ENCODE data around the gene ATP7A.
A peak's percentile ranks its signal among the peaks of the same experiment; 100 is the strongest.
"Not testable (repeated sequence)": the region's sequence is repeated elsewhere in the genome, so short reads cannot be mapped to it uniquely, and the experiment has no call there.

The ATP7A gene

GRCh38 chrX:77910108-77910840 lies at the start of gene ATP7A:
TSS of gene ATP7A (plus strand) at chrX:77910693. CDS start at chrX:77971642, 60,949 bp downstream.
- peak; percentile 65 for TF ChIP-seq CTCF (IDR thresholded peaks at IDR 0.05; ENCODE audit: borderline replicate concordance, insufficient read depth, low read depth, low read length)
- H3K4me3 ChIP-seq (ENCODE audit: low read depth, low read length) = peak within 1 kb of the TSS; percentile 65

GRCh38 chrX:77875372-77875771 lies 35.1 kb upstream of the ATP7A start:
- TF ChIP-seq CTCF (IDR thresholded peaks at IDR 0.05; ENCODE audit: borderline replicate concordance, insufficient read depth, low read depth, low read length) = no peak
- no peak overlapping the region for H3K4me3 ChIP-seq (ENCODE audit: low read depth, low read length)

GRCh38 chrX:77881418-77881817 lies 29.1 kb upstream of the ATP7A start:
- not testable (repeated sequence) for H3K4me3 ChIP-seq (ENCODE audit: low read depth, low read length)

GRCh38 chrX:77892887-77893286 lies 17.6 kb upstream of the ATP7A start:
- no peak overlapping the region for H3K4me3 ChIP-seq (ENCODE audit: low read depth, low read length)
- no peak for TF ChIP-seq CTCF (IDR thresholded peaks at IDR 0.05; ENCODE audit: borderline replicate concordance, insufficient read depth, low read depth, low read length)

DNA sequence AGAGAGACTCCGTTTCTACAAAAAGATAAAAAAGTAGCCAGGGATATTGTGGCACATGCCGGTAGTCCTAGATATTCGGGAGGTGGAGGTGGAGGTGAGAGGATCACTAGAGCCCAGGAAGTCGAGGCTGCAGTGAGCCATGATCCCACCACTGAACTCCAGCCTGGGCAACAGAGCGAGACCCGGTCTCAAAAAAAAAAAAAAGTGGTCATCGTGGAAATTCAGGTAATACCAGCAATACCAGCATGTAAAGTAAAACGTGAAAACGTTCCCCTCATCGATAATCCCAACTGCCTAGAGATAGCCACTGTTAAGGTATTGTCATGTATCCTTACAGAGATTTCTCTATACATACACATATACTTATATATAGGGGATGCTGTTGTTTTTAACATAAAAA lies 16.8 kb upstream of the ATP7A start:
- H3K4me3 ChIP-seq (ENCODE audit: low read depth, low read length) = no peak overlapping the region
- TF ChIP-seq CTCF (IDR thresholded peaks at IDR 0.05; ENCODE audit: borderline replicate concordance, insufficient read depth, low read depth, low read length) = no peak

- peak within 1 kb of the TSS; percentile 79 for H3K4me3 ChIP-seq (ENCODE audit: low read depth, low read length)
- TF ChIP-seq CTCF (IDR thresholded peaks at IDR 0.05; ENCODE audit: borderline replicate concordance, insufficient read depth, low read depth, low read length) = no peak
Observed at GRCh38 chrX:77894921-77895886, 15.3 kb upstream of the ATP7A start, which contains the start of gene MAGT1. TSS of gene MAGT1 (minus strand) at chrX:77895435. CDS start at chrX:77895410, 25 bp downstream.

GRCh38 chrX:77899081-77899828 lies 11.2 kb upstream of the ATP7A start, which contains the start of gene COX7B:
TSS of gene COX7B (plus strand) at chrX:77899468. CDS start at chrX:77899554, 86 bp downstream.
- peak; percentile 36; the same call in 1 of the 2 replicates for TF ChIP-seq CTCF (IDR thresholded peaks at IDR 0.05; ENCODE audit: borderline replicate concordance, insufficient read depth, low read depth, low read length)
- H3K4me3 ChIP-seq (ENCODE audit: low read depth, low read length) = peak within 1 kb of the TSS; percentile 53

All from GM12875 (cell line).